ENCODE results near the gene EPN2. TPM values are rescaled to one million over a fixed set of nuclear protein-coding genes. Genes with fewer than 3 reads are reported as not detected.
A peak's percentile ranks its signal among the peaks of the same experiment; 100 is the strongest.

Gene EPN2
- total RNA-seq, 1 experiment from 2014 or later, result 57.8 TPM

- Histone ChIP-seq H3K9ac (ENCODE audit: extremely low read depth, insufficient read length, low read length) (no peak overlapping the region), H3K23ac (ENCODE audit: insufficient read length, low read depth, low read length) (no peak overlapping the region), H3K18ac (ENCODE audit: insufficient read length, low read depth, low read length) (no peak overlapping the region), H4K8ac (replicated peaks; ENCODE audit: insufficient read length, low read depth, low read length) (no peak overlapping the region), H3T11ph (ENCODE audit: low read length) (no peak overlapping the region), H3K27ac (ENCODE audit: insufficient read length, low read depth, low read length) (no peak overlapping the region), H4K20me1 (ENCODE audit: control insufficient read depth, insufficient read depth, insufficient read length) (no peaks in the 10 kb centered on the region), H3K4ac (ENCODE audit: low read depth, low read length) (no peak overlapping the region), H2BK5ac (ENCODE audit: insufficient read length, low read length) (no peak overlapping the region), H4K5ac (ENCODE audit: insufficient read length, low read depth, low read length) (no peak overlapping the region), H2BK12ac (ENCODE audit: insufficient read length, low read depth, low read length) (no peak overlapping the region), H2BK15ac (ENCODE audit: low read depth, low read length) (no peak overlapping the region), H3K56ac (ENCODE audit: insufficient read length, low read depth, low read length) (no peak overlapping the region), H3K9me3 (ENCODE audit: control insufficient read depth, low read depth, low read length) (no peaks in the 10 kb centered on the region), H2AFZ (ENCODE audit: low read length) (no peak overlapping the region), H3K79me1 (ENCODE audit: insufficient read depth, low read depth, low read length, poor library complexity, severe bottlenecking) (no peaks in the 10 kb centered on the region), H2BK120ac (ENCODE audit: low read depth, low read length, poor library complexity, severe bottlenecking) (no peak overlapping the region), H3K79me2 (ENCODE audit: insufficient read depth, low read length) (no peaks in the 10 kb centered on the region), H2AK5ac (ENCODE audit: insufficient read length, low read length) (no peak overlapping the region), H3K23me2 (ENCODE audit: insufficient read length, low read depth, low read length, poor library complexity, severe bottlenecking) (no peaks in the 10 kb centered on the region), H2BK20ac (ENCODE audit: low read depth, low read length, poor library complexity, severe bottlenecking) (no peak overlapping the region), H4K91ac (ENCODE audit: insufficient read length, low read depth, low read length) (no peak overlapping the region), H3K27me3 (ENCODE audit: insufficient read depth, low read length) (no peaks in the 10 kb centered on the region), H3K14ac (ENCODE audit: insufficient read depth, low read length) (no peak overlapping the region), H3K4me2 (ENCODE audit: insufficient read depth, insufficient read length, low read length) (no peak overlapping the region), H3K4me1 (ENCODE audit: insufficient read depth, low read length) (peaks cover 7% of the 10 kb centered on the region; the same call in 1 of the 2 replicates)
- H3K9me3 Mint-ChIP-seq, result no peaks in the 10 kb centered on the region
- H3K36me3 Mint-ChIP-seq (ENCODE audit: insufficient read depth in 1 of 3, low read depth in 3 of 3), result peaks cover 6 to 13% (median 11%) of the 10 kb centered on the region in 3 experiments; a peak in 6 of 7 replicates
- no peaks in the 10 kb centered on the region for H3K27me3 Mint-ChIP-seq (ENCODE audit: low read depth)
- no peak overlapping the region for H3K27ac Mint-ChIP-seq
- WGBS (ENCODE audit: extremely low coverage, insufficient read length, low lambda C conversion rate), result no CpG with 5 or more reads among the region's 13 CpGs
- H3K4me1 Mint-ChIP-seq, result peaks cover 20 to 27% of the 10 kb centered on the region in 2 experiments
- TF ChIP-seq CTCF (conservative IDR thresholded peaks at IDR 0.05), result no peak; the same call in 2 of the 3 replicates
- peak; percentile 41 for DNase-seq
- no peak overlapping the region; a peak in 1 of 5 replicates for H3K4me3 Mint-ChIP-seq
Observed at GRCh38 chr17:19343671-19344151, 106.5 kb downstream of the EPN2 start.

Measured in H9 (cell line).